ENCODE data around the gene PLEKHG4B. TPM values are rescaled to one million over a fixed set of nuclear protein-coding genes. Genes with fewer than 3 reads are reported as not detected.

The PLEKHG4B gene
- total RNA-seq, 2 donors from 2014 or later, result 0.05 to 0.17 TPM

GRCh38 chr5:152077-152476 lies 60.1 kb downstream of the PLEKHG4B start:
- Histone ChIP-seq H3K36me3 (no peaks in the 10 kb centered on the region), H3K4me1 (no peaks in the 10 kb centered on the region), H3K9ac (ENCODE audit: low read depth in 2 of 2, low read length in 2 of 2) (no peak overlapping the region), H3K9me3 (no peaks in the 10 kb centered on the region), H3K4me3 (no peak overlapping the region), H3K27me3 (no peaks in the 10 kb centered on the region), H3K27ac (no peak overlapping the region)
- no peak for TF ChIP-seq CTCF (IDR thresholded peaks at IDR 0.05)
- no peak for DNase-seq
- intact Hi-C loops (cut with DNase I), result no loop called here

- DNase-seq, result peak; percentile 4
- Histone ChIP-seq H3K4me3 (no peak overlapping the region), H3K4me1 (no peaks in the 10 kb centered on the region), H3K9me3 (no peaks in the 10 kb centered on the region), H3K27me3 (no peaks in the 10 kb centered on the region), H3K27ac (no peak overlapping the region), H3K9ac (ENCODE audit: low read depth in 2 of 2, low read length in 2 of 2) (no peak overlapping the region), H3K36me3 (no peaks in the 10 kb centered on the region)
- TF ChIP-seq CTCF (IDR thresholded peaks at IDR 0.05), result no peak
- intact Hi-C loops (cut with DNase I), result no loop called here
Observed at GRCh38 chr5:153256-153655, 61.3 kb downstream of the PLEKHG4B start.

GRCh38 chr5:154236-154635 lies 62.3 kb downstream of the PLEKHG4B start:
- H3K4me3 ChIP-seq, result no peak overlapping the region
- no peak for DNase-seq
- intact Hi-C loops (cut with DNase I), result no loop called here

GRCh38 chr5:154826-155225 lies 62.9 kb downstream of the PLEKHG4B start:
- Histone ChIP-seq H3K27me3 (no peaks in the 10 kb centered on the region), H3K9ac (ENCODE audit: low read depth in 2 of 2, low read length in 2 of 2) (no peak overlapping the region), H3K4me1 (no peaks in the 10 kb centered on the region), H3K36me3 (no peaks in the 10 kb centered on the region), H3K4me3 (no peak overlapping the region), H3K9me3 (no peaks in the 10 kb centered on the region), H3K27ac (no peak overlapping the region)
- peak; percentile 12 for DNase-seq
- intact Hi-C loops (cut with DNase I), result no loop called here
- no peak for TF ChIP-seq CTCF (IDR thresholded peaks at IDR 0.05)

More at GRCh38 chr5:154236-154635, 62.3 kb downstream of the PLEKHG4B start:
- no peak overlapping the region for H3K27ac ChIP-seq
- H3K27me3 ChIP-seq, result no peaks in the 10 kb centered on the region
- no peaks in the 10 kb centered on the region for H3K4me1 ChIP-seq
- H3K9ac ChIP-seq (ENCODE audit: low read depth in 2 of 2, low read length in 2 of 2), result no peak overlapping the region
- H3K36me3 ChIP-seq, result no peaks in the 10 kb centered on the region
- TF ChIP-seq CTCF (IDR thresholded peaks at IDR 0.05), result no peak
- H3K9me3 ChIP-seq, result no peaks in the 10 kb centered on the region

GRCh38 chr5:155651-156410 lies 63.9 kb downstream of the PLEKHG4B start:
- Histone ChIP-seq H3K27me3 (no peaks in the 10 kb centered on the region), H3K4me3 (no peak overlapping the region), H3K9me3 (no peaks in the 10 kb centered on the region), H3K4me1 (no peaks in the 10 kb centered on the region), H3K27ac (no peak overlapping the region), H3K9ac (ENCODE audit: low read depth in 2 of 2, low read length in 2 of 2) (no peak overlapping the region), H3K36me3 (no peaks in the 10 kb centered on the region)
- DNase-seq, result peak; percentile 7
- intact Hi-C loops (cut with DNase I), result no loop called here
- TF ChIP-seq CTCF (IDR thresholded peaks at IDR 0.05), result no peak

Measured in colonic mucosa (tissue), 4 donors.